ENCODE results near the gene TLE4.

The TLE4 gene

GRCh38 chr9:79572608-79573411, 1.0 kb downstream of the TLE4 start:
- peak; percentile 20 for DNase-seq (ENCODE audit: insufficient read length)
- TF ChIP-seq POLR2A (IDR thresholded peaks at IDR 0.05; ENCODE audit: low read depth, low read length) (no peak), TAF1 (IDR thresholded peaks at IDR 0.05; ENCODE audit: borderline replicate concordance, low read depth, low read length) (no peak)
- FAIRE-seq: no peak

GRCh38 chr9:79573412-79573923, 1.7 kb downstream of the TLE4 start:
- no peak for TF ChIP-seq POLR2A (IDR thresholded peaks at IDR 0.05; ENCODE audit: low read depth, low read length)
- TF ChIP-seq TAF1 (IDR thresholded peaks at IDR 0.05; ENCODE audit: borderline replicate concordance, low read depth, low read length): no peak
- no peak for TF ChIP-seq POLR2AphosphoS5 (IDR thresholded peaks at IDR 0.05; ENCODE audit: low read depth, low read length)
- DNase-seq (ENCODE audit: insufficient read length) (no peak), FAIRE-seq (no peak)

GRCh38 chr9:79574136-79574535, 2.4 kb downstream of the TLE4 start:
- TF ChIP-seq TAF1 (IDR thresholded peaks at IDR 0.05; ENCODE audit: borderline replicate concordance, low read depth, low read length) (no peak), POLR2A (IDR thresholded peaks at IDR 0.05; ENCODE audit: low read depth, low read length) (no peak), POLR2AphosphoS5 (IDR thresholded peaks at IDR 0.05; ENCODE audit: low read depth, low read length) (no peak)
- DNase-seq (ENCODE audit: insufficient read length): no peak
- no peak for FAIRE-seq

GRCh38 chr9:79574781-79575180, 3.0 kb downstream of the TLE4 start:
- DNase-seq (ENCODE audit: insufficient read length): no peak
- TF ChIP-seq POLR2A (IDR thresholded peaks at IDR 0.05; ENCODE audit: low read depth, low read length): no peak
- TF ChIP-seq POLR2AphosphoS5 (IDR thresholded peaks at IDR 0.05; ENCODE audit: low read depth, low read length): no peak
- no peak for TF ChIP-seq TAF1 (IDR thresholded peaks at IDR 0.05; ENCODE audit: borderline replicate concordance, low read depth, low read length)
- peak; percentile 9 for FAIRE-seq

GRCh38 chr9:79575547-79575946, 3.8 kb downstream of the TLE4 start:
- FAIRE-seq (no peak), DNase-seq (ENCODE audit: insufficient read length) (no peak)
- TF ChIP-seq POLR2AphosphoS5 (IDR thresholded peaks at IDR 0.05; ENCODE audit: low read depth, low read length): no peak
- TF ChIP-seq POLR2A (IDR thresholded peaks at IDR 0.05; ENCODE audit: low read depth, low read length): no peak
- no peak for TF ChIP-seq TAF1 (IDR thresholded peaks at IDR 0.05; ENCODE audit: borderline replicate concordance, low read depth, low read length)

GRCh38 chr9:79577969-79578723, 6.4 kb downstream of the TLE4 start:
- DNase-seq (ENCODE audit: insufficient read length) (no peak), FAIRE-seq (no peak)
- TF ChIP-seq POLR2A (IDR thresholded peaks at IDR 0.05; ENCODE audit: low read depth, low read length): no peak
- no peak for TF ChIP-seq TAF1 (IDR thresholded peaks at IDR 0.05; ENCODE audit: borderline replicate concordance, low read depth, low read length)
- TF ChIP-seq POLR2AphosphoS5 (IDR thresholded peaks at IDR 0.05; ENCODE audit: low read depth, low read length): no peak

GRCh38 chr9:79578891-79579290, 7.1 kb downstream of the TLE4 start:
- FAIRE-seq: no peak
- DNase-seq (ENCODE audit: insufficient read length): no peak
- no peak for TF ChIP-seq POLR2A (IDR thresholded peaks at IDR 0.05; ENCODE audit: low read depth, low read length)
- no peak for TF ChIP-seq TAF1 (IDR thresholded peaks at IDR 0.05; ENCODE audit: borderline replicate concordance, low read depth, low read length)
- no peak for TF ChIP-seq POLR2AphosphoS5 (IDR thresholded peaks at IDR 0.05; ENCODE audit: low read depth, low read length)

GRCh38 chr9:79579624-79580023, 7.9 kb downstream of the TLE4 start:
- TF ChIP-seq POLR2A (IDR thresholded peaks at IDR 0.05; ENCODE audit: low read depth, low read length) (no peak), TAF1 (IDR thresholded peaks at IDR 0.05; ENCODE audit: borderline replicate concordance, low read depth, low read length) (no peak), POLR2AphosphoS5 (IDR thresholded peaks at IDR 0.05; ENCODE audit: low read depth, low read length) (no peak)
- DNase-seq (ENCODE audit: insufficient read length): no peak
- no peak for FAIRE-seq

GRCh38 chr9:79580055-79580454, 8.3 kb downstream of the TLE4 start:
- no peak for FAIRE-seq
- no peak for DNase-seq (ENCODE audit: insufficient read length)
- TF ChIP-seq POLR2A (IDR thresholded peaks at IDR 0.05; ENCODE audit: low read depth, low read length): no peak
- no peak for TF ChIP-seq POLR2AphosphoS5 (IDR thresholded peaks at IDR 0.05; ENCODE audit: low read depth, low read length)
- no peak for TF ChIP-seq TAF1 (IDR thresholded peaks at IDR 0.05; ENCODE audit: borderline replicate concordance, low read depth, low read length)

GRCh38 chr9:79581388-79581787, 9.6 kb downstream of the TLE4 start:
- no peak for FAIRE-seq
- no peak for DNase-seq (ENCODE audit: insufficient read length)
- TF ChIP-seq POLR2A (IDR thresholded peaks at IDR 0.05; ENCODE audit: low read depth, low read length) (no peak), TAF1 (IDR thresholded peaks at IDR 0.05; ENCODE audit: borderline replicate concordance, low read depth, low read length) (no peak), POLR2AphosphoS5 (IDR thresholded peaks at IDR 0.05; ENCODE audit: low read depth, low read length) (no peak)

- DNase-seq (ENCODE audit: insufficient read length) (no peak), FAIRE-seq (no peak)
- no peak for TF ChIP-seq POLR2A (IDR thresholded peaks at IDR 0.05; ENCODE audit: low read depth, low read length)
- no peak for TF ChIP-seq POLR2AphosphoS5 (IDR thresholded peaks at IDR 0.05; ENCODE audit: low read depth, low read length)
- TF ChIP-seq TAF1 (IDR thresholded peaks at IDR 0.05; ENCODE audit: borderline replicate concordance, low read depth, low read length): no peak
Observed at GRCh38 chr9:79581794-79582193, 10.0 kb downstream of the TLE4 start.
